Activated T-cell treated with anti-CD3 and anti-CD28 coated beads for 24 hours (primary cell): Measurements from ENCODE around the gene CIAO2B.
"Not testable (repeated sequence)": the region's sequence is repeated elsewhere in the genome, so short reads cannot be mapped to it uniquely, and the experiment has no call there.

Experiments used
- DNase-seq: peaks from one replicate; pipeline ENCODE4 v3.0.0-alpha.2; 2020; ENCODE audit warnings: low read depth

Gene CIAO2B

DNA sequence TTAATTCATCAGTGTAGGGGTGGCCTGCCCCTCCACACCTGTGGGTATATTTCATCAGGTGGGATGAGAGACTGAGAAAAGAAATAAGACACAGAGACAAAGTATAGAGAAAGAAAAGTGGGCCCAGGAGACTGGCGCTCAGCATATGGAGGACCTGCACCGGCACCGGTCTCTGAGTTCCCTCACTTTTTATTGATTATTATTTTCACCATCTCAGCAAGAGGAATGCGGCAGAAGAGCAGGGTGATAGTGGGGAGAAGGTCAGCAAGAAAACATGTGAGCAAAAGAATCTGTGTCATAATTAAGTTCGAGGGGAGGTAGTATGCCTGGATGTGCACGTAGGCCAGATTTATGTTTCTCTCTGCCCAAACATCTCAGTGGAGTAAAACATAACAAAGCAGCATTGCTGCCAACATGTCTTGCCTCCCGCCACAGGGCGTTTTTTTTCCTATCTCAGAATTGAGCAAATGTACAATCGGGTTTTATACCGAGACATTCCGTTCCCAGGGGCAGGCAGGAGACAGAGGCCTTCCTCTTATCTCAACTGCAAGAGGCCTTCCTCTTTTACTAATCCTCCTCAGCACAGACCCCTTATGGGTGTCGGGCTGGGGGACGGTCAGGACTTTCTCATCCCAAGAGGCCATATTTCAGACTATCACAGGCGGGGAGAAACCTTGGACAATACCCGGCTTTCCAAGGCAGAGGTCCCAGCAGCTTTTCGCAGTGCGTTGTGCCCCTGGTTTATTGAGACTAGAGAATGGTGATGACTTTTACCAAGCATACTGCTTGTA, 21.4 kb upstream of the CIAO2B start:
- DNase-seq, result not testable (repeated sequence)

DNA sequence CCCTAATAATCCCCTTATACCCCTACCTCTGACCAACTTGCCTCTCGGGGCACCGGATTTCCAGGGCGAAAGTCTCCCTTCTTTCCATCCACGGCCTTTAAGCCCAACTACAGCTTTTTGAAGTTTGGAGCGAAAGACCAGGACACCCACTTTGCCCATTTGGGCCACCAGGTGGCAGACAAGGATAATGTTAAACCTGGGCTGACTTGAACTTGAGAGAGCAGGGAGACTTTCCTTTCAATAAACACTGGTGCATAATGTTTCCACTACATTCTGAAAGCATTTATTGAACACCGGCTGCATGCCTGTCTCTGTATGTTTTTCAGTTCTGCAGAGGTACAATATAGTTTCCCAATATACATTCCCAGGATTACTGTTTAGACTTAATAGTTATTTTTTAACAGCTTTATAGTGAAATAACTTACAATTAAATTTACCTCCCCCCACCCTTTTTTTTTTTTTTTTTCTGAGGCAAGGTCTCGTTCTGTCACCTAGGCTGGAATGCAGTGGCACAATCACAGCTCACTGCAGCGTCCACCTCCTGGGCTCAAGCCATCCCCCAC, 20.0 kb upstream of the CIAO2B start:
- peak; percentile 66 for DNase-seq

DNA sequence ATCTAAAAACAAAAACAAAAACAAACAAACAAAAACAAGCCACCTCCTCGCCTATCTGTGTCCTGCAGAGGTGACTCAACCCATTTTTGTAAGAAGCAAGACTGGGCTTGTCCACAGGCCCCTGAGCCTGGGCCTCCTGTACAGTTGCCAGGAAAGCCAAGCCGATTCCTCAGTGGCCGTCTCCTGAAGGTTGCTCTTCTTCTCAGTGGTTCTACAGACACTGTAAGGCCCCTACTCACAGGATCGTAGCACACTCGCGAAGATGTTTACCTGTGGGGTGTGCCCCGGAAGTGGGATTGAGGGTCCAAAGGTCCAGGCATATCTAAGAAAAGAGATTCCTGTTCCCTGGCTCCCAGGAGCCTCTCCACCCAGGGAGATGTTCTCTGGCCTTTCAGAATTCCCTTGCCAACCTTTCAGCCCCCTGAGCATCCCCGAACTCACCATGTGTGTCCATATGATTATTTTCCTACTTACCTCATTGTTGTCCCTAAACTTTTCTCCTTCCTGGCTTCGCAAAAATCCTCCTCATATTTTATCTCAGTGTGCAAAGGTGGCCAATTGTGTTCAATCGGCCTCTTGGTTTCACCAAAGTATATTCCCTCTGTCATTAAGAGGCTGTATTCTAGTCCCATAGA, 19.4 kb upstream of the CIAO2B start:
- DNase-seq, result no peak

DNA sequence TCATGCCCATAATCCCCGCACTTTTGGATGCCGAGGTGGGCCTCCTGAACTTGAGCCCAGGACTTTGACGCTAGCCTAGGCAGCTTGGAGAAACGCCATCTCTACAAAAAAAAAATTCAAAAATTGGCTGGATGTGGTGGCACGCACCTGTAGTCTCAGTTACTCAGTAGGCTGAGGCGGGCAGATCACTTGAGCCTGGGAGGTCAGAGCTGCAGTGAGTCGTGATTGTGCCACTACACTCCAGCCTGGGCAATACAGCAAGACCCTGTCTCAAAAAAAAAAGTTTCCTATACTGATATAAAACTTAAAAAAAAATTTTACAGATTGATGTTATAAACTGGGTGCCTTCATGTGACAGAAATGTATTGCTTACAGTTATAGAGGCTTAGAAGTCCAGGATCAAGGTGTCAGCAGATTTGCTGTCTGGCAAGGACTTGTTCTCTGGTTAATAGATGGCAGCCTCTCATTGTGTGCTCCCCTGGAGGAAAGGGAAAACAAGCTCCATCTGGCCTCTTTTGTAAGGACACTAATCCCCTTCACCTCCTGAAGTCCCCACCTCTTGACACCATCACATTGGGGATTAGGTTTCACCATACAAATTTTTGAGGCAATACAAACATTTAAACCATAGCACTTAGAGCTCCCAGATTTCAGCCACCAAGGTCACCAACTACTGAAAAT, 18.4 kb upstream of the CIAO2B start:
- no peak for DNase-seq

DNA sequence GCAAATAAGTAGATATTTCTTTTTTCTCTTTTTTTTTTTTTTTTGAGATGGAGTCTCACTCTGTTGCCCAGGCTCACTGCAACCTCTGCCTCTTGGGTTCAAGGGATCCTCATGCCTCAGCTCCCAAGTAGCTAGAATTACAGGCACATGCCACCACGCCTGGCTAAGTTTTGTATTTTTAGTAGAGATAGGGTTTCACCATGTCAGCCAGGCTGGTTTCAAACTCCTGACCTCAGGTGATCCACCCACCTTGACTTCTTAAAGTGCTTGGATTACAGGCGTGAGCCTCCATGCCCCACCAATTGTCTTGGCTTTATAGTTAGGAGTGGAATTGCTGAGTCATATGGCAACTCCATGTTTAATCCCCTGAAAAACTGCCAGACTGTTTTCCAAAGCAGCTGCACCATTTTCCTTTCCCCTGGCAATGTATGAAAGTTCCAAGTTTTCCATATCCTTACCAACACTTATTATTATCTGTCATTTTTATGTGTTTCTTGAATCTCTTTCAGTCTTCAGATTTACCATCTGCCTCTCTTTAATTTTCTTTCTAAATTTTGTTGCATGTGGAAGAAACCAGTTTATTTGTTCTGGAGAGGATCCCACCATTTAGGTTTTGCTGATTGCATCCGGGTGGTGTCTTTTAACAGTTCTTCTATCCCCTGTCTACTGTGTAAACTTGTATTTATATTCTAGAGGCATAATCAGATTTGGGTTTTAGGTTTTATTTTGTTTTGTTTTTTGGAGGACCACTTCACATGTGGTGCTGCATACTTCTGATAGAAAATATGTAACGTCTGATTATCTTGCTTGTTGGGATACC, 17.0 kb upstream of the CIAO2B start:
- no peak for DNase-seq

DNA sequence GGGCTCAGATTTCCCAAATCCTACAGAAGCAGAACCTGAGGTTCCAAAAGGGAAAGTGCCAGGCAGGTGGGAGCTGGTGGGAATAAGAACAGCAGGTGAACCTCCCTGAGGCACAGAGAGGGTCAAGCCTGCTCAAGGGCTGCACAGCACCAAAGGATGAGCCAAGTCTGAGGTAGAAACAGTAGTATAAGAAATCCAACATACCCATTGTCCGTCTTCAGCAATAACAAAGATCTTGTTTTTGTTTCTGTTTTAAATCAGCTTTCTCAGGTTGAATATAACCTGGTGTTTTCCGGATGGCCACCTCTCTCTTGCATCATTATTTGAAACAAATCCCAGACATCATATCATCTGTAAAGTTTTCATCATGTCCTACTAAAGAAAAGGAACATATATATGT, 16.2 kb upstream of the CIAO2B start:
- no peak for DNase-seq

DNA sequence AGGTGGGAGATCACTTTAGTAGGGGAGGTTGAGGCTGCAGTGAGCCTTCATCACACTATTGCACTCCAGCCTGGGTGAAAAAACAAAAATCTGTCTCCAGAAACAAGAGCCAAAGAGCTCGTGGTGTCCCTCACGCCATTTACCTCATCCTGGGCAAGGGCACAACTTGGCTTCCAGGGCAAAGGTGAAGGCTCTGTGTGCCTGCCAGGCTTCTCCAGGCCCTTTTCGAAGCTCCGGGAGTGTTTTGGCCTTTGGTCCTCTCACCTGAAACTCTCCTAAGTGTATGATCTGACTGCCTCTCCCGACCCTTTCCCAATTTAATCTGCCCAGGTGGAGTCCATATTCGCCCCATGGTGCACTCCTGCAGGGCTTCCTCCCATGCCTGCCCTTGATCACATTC, 15.3 kb upstream of the CIAO2B start:
- DNase-seq, result no peak

DNA sequence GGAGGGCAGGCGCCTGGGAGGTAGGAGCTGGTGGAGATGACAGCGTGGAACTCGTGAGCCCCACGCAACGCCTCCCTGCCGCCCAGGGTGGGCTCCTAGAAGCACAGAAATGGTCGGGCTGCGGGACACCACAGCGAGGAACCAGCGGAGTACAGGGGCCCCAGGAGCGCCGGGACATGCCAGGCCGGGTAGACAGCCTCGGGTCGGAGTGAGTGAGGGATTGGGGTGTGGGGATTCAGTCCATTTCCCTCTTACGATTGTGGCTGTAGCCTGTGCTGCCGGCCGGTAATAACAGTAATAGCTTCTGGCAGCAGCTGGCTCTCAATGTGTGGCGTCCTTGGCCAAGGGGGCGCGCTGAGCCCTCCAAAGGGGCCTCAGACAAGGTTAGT, 14.6 kb upstream of the CIAO2B start:
- DNase-seq, result no peak

DNA sequence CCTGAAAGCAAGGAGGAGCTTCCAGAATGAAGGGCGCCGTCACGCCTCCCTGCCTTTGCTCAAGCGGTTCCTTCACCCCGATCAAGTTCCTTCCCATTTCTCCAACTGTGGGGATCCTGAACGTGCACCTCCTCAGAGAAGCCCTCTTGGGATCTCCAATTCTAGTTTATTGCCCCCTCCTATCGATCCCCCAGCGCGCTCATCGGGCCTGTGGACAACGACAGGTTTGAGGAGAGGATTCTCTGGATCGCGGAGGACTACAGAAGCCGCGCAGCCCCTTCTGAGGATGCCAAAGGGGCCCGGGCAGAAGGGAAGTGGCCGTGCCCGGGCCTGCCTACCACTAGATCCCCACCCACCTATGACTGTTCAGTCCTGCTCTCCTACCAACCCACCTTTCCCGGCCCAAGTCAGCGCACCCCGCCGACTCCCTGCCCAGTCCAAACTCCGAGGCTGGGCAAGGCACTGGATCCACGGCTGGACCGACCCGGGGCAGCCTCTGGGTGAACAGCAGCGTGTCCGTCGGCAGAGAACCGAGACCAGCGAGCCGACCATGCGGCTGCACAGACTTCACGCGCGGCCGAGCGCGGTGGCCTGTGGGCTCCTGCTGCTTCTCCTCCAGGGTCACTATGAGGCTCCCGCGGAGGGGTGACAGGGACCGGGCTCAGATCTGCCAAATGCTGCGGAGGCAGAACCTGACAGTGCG, 14.1 kb upstream of the CIAO2B start:
- DNase-seq, result no peak

DNA sequence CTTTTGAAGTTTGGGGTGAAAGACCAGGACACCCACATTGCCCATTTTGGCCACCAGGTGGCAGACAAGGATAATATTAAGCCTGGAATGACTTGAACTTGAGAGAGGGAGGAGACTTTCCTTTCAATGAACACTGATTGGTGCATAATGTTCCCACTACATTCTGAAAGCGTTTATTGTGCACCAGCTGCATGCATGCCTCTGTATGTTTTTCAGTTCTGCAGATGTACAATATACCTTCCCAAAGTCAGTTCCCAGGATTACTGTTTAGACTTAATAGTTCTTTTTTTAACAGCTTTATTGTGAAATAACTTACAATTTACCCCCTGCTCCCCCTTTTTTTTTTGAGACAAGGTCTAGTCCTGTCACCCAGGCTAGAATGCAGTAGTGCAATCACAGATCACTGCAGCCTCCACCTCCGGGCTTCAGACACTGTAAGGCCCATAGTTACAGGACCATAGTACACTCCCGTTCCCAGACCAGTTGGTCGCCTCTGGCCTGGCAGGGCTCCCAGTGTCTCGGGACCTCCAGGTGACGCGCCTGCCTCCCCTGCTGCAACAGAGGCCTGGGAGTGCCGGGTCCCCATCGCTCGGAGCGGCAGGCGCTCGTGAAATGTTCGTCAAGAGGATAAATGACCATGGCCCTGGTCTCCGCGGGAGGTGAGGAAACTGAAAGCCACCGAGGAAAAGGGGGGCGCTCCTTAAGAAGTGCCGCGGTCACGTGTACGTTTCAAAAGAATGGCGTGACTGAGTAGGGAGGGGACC, 13.3 kb upstream of the CIAO2B start:
- DNase-seq, result peak; percentile 78

DNA sequence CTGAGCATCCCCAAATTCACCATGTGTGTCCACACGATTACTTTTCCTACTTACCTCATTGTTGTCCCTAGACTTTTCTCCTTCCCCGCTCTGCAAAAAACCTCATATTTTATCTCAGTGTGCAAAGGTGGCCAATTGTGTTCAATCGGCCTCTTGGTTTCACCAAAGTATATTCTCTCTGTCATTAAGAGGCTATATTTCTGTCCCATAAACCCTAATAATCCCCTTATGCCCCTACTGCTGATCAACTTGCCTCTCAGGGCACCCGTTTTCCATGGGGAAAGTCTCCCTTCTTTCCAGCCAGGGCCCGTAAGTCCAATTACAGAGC, 12.7 kb upstream of the CIAO2B start:
- no peak for DNase-seq

DNA sequence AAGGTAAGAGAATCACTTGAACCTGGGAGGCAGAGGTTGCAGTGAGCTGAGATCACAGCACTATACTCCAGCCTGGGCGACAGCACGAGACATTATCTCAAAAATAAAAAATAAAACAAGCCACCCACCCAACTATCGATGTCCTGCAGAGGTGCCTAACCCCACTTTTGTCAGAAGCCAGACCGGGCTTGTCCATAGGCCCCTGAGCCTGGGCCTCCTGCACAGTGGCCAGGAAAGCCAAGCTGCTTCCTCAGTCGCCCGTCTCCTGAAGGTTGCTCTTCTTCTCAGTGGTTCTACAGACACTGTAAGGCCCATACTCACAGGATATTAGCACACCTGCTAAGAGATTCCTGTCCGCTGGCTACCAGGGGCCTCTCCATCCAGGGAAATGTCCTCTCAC, 12.3 kb upstream of the CIAO2B start:
- no peak for DNase-seq

DNA sequence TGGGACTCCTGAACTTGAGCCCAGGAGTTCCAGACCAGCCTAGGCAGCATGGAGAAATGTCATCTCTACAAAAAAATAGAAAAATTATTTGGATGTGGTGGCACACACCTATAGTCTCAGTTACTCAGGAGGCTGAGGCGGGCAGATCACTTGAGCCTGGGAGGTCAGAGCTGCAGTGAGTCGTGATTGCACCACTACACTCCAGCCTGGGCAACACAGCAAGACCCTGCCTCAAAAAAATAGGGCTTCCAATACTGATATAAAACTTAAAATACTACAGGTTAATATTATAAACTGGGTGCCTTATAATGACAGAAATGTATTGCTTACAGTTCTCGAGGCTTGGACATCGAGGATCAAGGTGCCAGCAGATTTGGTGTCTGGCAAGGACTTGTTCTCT, 11.7 kb upstream of the CIAO2B start:
- DNase-seq, result no peak

DNA sequence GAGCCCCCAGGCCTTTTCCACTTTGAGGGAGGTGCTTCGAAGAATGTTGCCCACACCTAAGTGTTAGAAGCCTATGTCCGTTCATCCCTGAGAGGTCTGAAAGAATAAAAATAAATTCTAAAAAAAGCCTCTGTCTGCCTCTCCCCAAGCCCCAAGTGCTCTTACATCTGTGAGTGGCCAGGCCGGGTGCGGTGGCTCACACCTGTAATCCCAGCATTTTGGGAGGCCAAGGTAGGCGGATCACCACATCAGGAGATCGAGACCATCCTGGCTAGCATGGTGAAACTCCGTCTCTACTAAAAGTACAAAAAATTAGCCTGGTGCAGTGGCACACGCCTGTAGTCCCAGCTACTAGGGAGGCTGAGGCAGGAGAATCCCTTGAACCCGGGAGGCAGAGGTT, 10.8 kb upstream of the CIAO2B start:
- not testable (repeated sequence) for DNase-seq

DNA sequence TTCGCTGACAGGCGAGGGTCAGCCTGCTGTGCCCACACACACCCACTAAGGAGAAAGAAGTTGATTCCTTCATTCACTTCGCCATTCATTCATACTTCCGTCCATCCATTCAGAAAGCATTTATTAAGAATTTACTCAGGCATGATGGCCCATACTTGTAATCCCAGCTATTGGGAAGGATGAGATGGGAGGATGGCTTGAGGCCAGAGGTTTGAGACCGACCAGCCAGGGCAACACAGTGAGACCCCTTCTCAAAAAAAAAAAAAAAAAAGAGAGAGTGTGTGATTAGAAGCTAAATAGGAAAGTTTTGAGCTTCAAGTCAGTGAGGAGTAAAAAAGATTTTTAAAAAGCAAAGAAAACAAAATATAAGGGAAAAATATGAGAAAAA, 9.8 kb upstream of the CIAO2B start:
- DNase-seq, result no peak

DNA sequence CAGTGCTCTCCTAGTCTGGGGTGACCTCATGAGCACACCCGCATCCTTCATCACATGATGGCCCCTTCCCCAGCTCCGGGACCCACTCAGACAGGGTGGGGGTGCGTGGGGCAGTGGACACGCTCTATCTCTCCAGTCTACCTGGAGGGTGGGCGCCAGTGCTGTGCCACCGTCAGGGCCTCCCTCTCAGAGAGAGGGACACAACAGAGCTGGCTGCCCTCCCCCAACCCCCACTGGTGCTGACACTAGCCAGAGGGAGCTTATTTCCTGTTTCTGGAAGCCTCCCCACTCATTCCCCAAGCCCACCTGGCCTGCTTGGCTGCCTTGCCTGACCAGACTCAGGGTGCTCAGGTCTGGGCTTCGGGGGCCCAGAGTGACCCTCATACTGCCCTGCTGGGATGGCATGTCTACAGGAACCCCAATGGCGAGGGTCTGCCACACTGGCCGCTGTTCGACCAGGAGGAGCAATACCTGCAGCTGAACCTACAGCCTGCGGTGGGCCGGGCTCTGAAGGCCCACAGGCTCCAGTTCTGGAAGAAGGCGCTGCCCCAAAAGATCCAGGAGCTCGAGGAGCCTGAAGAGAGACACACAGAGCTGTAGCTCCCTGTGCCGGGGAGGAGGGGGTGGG, 9.3 kb upstream of the CIAO2B start:
- no peak for DNase-seq

DNA sequence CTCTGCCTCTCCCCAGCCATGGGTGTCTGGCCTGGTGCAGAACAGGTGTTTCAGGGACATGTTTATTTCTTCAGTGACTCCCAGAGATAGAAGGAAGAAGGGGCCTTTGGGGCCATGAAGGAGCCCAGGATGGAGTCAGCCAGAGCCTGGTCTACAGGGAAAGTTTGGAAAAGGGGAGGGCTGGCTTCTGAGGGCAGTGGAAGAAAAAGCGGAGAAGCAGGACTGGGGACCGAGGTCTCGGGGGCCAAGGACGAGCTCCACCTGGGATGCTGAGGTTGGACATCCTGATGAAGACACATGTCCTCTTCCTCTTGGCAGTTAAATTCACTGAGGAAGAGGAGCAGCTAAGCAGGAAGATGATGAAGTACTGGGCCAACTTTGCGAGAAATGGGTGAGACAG, 8.8 kb upstream of the CIAO2B start:
- no peak for DNase-seq

DNA sequence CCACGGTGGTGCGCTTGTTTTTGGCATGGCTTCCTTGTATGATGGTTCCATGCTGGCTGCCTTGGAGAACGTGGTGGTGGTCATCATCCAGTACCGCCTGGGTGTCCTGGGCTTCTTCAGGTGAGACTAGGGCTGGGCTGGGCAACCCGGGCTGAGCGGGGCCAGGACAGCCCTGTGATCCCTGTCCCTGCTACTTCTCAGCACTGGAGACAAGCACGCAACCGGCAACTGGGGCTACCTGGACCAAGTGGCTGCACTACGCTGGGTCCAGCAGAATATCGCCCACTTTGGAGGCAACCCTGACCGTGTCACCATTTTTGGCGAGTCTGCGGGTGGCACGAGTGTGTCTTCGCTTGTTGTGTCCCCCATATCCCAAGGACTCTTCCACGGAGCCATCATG, 6.0 kb upstream of the CIAO2B start:
- no peak for DNase-seq

DNA sequence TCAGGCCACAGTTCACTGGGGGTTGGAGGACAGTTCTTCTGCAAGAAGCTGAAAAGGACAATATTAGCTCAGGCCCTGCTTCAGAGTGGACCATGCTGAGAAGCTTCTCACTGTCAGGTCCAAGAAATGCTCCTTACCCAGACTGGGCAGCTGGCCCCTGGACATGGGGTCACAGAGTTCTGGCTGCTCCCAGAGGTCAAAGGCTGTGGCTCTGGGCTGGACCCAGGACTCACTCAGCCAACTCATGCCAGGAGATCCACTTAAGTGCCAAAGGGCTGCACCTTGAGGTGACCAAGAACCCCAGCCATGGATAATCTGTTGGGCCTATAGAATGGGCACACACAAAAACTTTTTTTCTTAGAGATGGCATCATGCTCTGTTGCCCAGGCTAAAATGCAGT, 5.2 kb upstream of the CIAO2B start:
- no peak for DNase-seq

DNA sequence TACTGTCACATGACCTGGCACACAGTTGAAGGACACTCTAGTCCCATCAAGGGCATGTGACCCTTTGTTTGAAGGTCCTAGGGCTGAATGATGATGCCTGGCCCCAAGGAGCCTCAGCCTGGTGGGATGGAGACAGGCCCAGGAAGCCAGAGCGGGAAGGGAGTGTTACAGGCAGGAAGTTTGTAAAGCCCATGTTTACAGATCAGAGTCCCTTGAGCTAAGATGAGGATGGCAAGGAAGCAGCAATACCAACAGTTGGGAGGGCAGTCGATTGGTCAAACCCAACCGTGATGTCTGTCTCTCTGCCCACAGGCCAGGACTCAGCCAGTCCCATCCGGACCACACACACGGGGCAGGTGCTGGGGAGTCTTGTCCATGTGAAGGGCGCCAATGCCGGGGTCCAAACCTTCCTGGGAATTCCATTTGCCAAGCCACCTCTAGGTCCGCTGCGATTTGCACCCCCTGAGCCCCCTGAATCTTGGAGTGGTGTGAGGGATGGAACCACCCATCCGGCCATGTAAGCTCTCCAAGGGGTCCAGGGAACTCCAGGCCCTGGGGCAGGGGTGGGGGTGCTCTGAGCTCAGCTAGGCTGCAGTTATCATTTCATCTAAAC, 3.6 kb upstream of the CIAO2B start:
- DNase-seq, result no peak
